ENCODE results near the gene PPP1R27. TPM values are rescaled to one million over a fixed set of nuclear protein-coding genes. Genes with fewer than 3 reads are reported as not detected.

PPP1R27 gene
- total RNA-seq, 1 donor from 2014 or later: not detected

DNA sequence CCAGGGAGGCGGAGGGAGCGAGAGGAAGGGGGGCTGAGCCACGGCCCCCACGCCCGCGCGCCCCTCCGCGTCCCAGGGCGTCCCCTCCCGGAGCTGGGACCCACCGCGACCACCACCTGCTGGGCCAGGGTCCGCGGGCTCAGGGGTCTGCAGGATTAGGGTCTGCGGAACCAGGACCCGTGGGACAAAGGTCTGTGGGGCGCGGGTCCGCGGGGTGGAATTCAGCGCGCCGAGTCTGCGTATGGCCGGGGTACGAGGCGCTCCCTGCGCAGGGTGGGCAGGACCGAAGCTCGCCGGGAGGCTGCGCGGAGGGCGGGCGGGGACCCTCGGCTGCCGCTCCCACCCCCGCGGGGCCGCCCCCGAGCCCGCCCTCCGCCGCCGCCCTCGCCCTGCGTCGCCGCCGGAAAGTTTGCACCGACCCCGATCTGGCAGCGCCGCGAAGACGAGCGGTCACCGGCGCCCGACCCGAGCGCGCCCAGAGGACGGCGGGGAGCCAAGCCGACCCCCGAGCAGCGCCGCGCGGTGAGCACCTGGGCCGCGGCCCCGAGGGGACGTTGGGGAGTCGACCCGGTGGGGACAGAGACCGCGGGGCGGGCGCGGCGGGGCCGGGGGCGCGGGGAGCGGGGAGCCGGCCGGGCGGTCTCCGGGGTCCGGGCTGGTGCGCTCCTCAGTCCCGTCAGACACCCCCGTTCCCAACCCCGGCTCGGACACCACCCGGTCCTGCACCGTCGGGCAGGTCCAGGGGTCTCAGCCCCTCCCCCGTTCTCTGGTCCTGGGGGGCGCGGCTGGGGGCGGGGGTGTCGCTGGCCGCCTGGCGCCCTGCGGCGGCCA, 30.9 kb downstream of the PPP1R27 start, which contains the start of gene GCGR:
GCGR (plus strand) TSS at position 423 of the 831 bp plus-strand sequence. CDS start 4,869 bp downstream, outside the sequence.
- H3K27ac Mint-ChIP-seq: no peak within 1 kb of the TSS
- H3K4me3 Mint-ChIP-seq (ENCODE audit: low read depth): no peak within 1 kb of the TSS
- H3K4me1 Mint-ChIP-seq (ENCODE audit: low read depth): no peaks in the 10 kb centered on the region

DNA sequence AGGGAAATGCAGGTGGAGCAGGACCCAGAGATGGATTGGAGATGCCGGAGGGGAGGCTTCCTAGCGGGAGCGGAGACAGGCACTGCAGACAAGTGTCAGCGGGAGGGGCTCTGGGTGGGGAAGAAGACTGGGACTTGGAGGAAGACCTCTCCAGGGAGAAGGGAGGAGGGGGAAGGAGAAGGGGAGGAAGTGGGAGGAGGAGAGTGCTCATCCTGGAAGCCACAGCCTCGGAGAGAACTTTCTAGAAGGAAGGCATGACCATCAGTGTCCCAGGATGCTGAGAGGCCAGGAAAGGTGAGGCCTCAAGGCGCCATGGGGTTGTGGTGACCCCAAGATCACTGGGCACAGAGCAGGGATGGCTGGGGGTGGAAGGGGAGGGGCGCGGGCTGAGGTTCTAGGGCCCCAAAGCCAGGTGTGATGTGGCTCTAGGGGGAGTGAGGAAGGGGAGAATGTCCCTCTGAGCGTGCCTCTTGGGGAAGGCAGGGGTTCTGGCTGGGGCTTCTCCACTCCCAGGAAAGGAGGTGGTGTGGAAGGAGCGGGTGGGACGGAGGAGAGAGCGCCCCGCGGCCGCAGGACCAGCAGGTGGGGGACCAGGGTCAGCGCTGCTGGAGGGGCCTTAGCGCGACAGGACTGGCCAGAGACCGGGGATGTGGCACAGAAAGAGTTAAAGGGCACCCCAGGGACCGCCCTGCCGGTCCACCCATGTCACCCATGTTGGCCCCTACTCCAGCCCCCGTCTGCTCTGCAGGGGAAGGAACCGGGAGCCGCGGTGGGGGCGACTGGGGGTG, 31.8 kb downstream of the PPP1R27 start:
- Mint-ChIP-seq H3K9me3 (ENCODE audit: low read depth) (peaks cover 3% of the 10 kb centered on the region), H3K36me3 (ENCODE audit: insufficient read depth) (peaks cover 2% of the 10 kb centered on the region), H3K27me3 (peaks cover 62% of the 10 kb centered on the region), H3K27ac (no peak overlapping the region), H3K4me1 (ENCODE audit: low read depth) (no peaks in the 10 kb centered on the region), H3K4me3 (ENCODE audit: low read depth) (peak overlapping the region; percentile 33)
- DNase-seq (ENCODE audit: low spot score, unreplicated experiment): no peak
- TF ChIP-seq, protein P1, sequence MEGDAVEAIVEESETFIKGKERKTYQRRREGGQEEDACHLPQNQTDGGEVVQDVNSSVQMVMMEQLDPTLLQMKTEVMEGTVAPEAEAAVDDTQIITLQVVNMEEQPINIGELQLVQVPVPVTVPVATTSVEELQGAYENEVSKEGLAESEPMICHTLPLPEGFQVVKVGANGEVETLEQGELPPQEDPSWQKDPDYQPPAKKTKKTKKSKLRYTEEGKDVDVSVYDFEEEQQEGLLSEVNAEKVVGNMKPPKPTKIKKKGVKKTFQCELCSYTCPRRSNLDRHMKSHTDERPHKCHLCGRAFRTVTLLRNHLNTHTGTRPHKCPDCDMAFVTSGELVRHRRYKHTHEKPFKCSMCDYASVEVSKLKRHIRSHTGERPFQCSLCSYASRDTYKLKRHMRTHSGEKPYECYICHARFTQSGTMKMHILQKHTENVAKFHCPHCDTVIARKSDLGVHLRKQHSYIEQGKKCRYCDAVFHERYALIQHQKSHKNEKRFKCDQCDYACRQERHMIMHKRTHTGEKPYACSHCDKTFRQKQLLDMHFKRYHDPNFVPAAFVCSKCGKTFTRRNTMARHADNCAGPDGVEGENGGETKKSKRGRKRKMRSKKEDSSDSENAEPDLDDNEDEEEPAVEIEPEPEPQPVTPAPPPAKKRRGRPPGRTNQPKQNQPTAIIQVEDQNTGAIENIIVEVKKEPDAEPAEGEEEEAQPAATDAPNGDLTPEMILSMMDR (IDR thresholded peaks at IDR 0.05; ENCODE audit: unreplicated experiment): no peak

More for the DNA sequence above, 30.9 kb downstream of the PPP1R27 start, which contains the start of gene GCGR:
- DNase-seq (ENCODE audit: low spot score, unreplicated experiment): no peak
- H3K36me3 Mint-ChIP-seq (ENCODE audit: insufficient read depth): peaks cover 2% of the 10 kb centered on the region
- TF ChIP-seq, protein P1 (IDR thresholded peaks at IDR 0.05; ENCODE audit: unreplicated experiment): no peak
- peaks cover 65% of the 10 kb centered on the region for H3K27me3 Mint-ChIP-seq
- peaks cover 3% of the 10 kb centered on the region for H3K9me3 Mint-ChIP-seq (ENCODE audit: low read depth)

GRCh38 chr17:81802048-81802758, 32.6 kb downstream of the PPP1R27 start:
- Mint-ChIP-seq H3K9me3 (ENCODE audit: low read depth) (peaks cover 3% of the 10 kb centered on the region), H3K4me1 (ENCODE audit: low read depth) (no peaks in the 10 kb centered on the region), H3K27ac (no peak overlapping the region), H3K27me3 (peaks cover 54% of the 10 kb centered on the region), H3K4me3 (ENCODE audit: low read depth) (peak overlapping the region; percentile 33), H3K36me3 (ENCODE audit: insufficient read depth) (peaks cover 2% of the 10 kb centered on the region)
- TF ChIP-seq, protein P1 (IDR thresholded peaks at IDR 0.05; ENCODE audit: unreplicated experiment): no peak
- DNase-seq (ENCODE audit: low spot score, unreplicated experiment): no peak

GRCh38 chr17:81801327-81801726, 33.5 kb downstream of the PPP1R27 start:
- no peak overlapping the region for H3K27ac Mint-ChIP-seq
- no peak overlapping the region for H3K4me3 Mint-ChIP-seq (ENCODE audit: low read depth)
- H3K36me3 Mint-ChIP-seq (ENCODE audit: insufficient read depth): peaks cover 2% of the 10 kb centered on the region
- no peak for DNase-seq (ENCODE audit: low spot score, unreplicated experiment)
- H3K27me3 Mint-ChIP-seq: peaks cover 49% of the 10 kb centered on the region
- H3K4me1 Mint-ChIP-seq (ENCODE audit: low read depth): no peaks in the 10 kb centered on the region
- TF ChIP-seq, protein P1 (IDR thresholded peaks at IDR 0.05; ENCODE audit: unreplicated experiment): no peak
- H3K9me3 Mint-ChIP-seq (ENCODE audit: low read depth): peaks cover 3% of the 10 kb centered on the region

GRCh38 chr17:81794509-81794908, 40.3 kb downstream of the PPP1R27 start:
- Mint-ChIP-seq H3K36me3 (ENCODE audit: insufficient read depth) (no peaks in the 10 kb centered on the region), H3K9me3 (ENCODE audit: low read depth) (no peaks in the 10 kb centered on the region), H3K4me1 (ENCODE audit: low read depth) (no peaks in the 10 kb centered on the region), H3K27me3 (peaks cover 1% of the 10 kb centered on the region), H3K27ac (no peak overlapping the region), H3K4me3 (ENCODE audit: low read depth) (no peak overlapping the region)
- TF ChIP-seq, protein P1 (IDR thresholded peaks at IDR 0.05; ENCODE audit: unreplicated experiment): no peak
- no peak for DNase-seq (ENCODE audit: low spot score, unreplicated experiment)
